Myocyte (in vitro differentiated cells): ENCODE data around the gene SFXN1. TPM values are rescaled to one million over a fixed set of nuclear protein-coding genes. Genes with fewer than 3 reads are reported as not detected.

Experiments used
- DNase-seq: peaks from one replicate; pipeline ENCODE4 v3.0.0-alpha.2; 2012; ENCODE audit warnings: low read depth
- total RNA-seq: library from RNA; depleted of rRNA; stranded (reverse); fragments of >200 nt; gene quantifications from 2 replicates; pipeline ENCODE4 v1.2.3, GENCODE V29; 2014

The SFXN1 gene
- total RNA-seq, 1 donor from 2014 or later = 45.9 TPM

DNA sequence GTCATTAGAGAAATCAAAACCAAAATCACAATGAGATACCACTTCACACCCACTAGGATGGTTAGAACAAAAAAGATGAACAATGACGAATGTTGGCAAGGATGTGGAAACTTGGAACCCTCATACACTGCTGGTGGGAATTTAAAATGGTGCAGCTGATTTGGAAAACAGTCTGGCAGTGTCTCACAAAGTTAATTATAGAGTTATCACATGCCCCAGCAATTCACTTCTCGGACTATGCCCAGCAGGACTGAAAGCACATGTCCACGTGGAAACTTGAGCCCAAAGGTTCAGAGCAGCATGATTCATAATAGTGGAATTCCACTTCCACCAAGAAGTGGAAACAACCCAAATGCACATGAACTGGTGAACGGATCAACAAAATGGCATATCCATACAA lies 94.5 kb downstream of the SFXN1 start:
- DNase-seq = peak; percentile 63

DNA sequence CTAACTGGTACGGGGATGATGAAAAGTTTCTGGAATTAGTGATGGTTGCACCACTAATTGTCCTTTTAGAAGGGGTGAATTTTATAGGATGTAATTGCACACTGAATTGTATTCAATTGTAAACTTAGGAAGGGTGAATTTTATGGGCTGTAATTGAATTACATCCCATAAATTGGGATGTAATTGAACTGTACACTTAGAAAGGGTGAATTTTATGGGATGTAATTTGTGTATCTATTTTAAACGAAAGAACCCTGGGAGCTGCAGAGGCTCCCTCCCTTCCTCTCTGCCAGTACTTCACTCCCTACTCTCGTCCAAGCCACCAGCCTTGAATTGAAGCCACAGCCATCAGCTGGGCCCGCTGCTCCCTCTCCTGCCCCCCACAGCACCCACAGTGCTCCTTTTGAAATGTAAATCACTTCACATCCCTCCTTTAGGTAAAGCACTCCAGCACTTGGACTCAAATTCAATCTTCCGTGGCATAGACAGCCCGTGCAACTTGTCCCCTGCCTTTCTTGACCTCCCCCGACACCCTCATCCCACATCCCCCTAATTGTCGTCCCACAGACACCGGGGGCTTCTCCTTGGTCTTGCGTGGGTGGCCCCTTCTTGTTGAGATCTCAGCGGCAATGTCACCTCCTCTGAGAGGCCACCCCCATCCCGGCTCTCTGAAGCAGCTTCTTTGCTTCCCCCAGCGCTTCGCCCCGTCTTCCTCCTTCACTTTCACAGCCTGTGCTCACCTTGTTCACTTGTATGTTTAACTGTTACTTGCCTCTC lies 95.3 kb downstream of the SFXN1 start:
- no peak for DNase-seq

- DNase-seq = no peak
Measured at GRCh38 chr5:175575301-175575700, 96.9 kb downstream of the SFXN1 start.

- no peak for DNase-seq
Measured at GRCh38 chr5:175576096-175576495, 97.7 kb downstream of the SFXN1 start.

GRCh38 chr5:175576591-175576990 lies 98.2 kb downstream of the SFXN1 start:
- no peak for DNase-seq

Other genes with a start within 250 kb of the SFXN1 start
- not detected in 2 replicates for gene DRD1, start 34.4 kb upstream of the SFXN1 start, total RNA-seq
- not detected in 2 replicates for gene HRH2, start 179.5 kb downstream of the SFXN1 start, total RNA-seq